Measurements from ENCODE around the gene RNF32.

GRCh38 chr7:156661637-156662036, 21.1 kb downstream of the RNF32 start:
- no peak for TF ChIP-seq EZH2 (IDR thresholded peaks at IDR 0.05; ENCODE audit: borderline replicate concordance, low read depth, low read length, poor library complexity, severe bottlenecking)
- TF ChIP-seq, protein P1, sequence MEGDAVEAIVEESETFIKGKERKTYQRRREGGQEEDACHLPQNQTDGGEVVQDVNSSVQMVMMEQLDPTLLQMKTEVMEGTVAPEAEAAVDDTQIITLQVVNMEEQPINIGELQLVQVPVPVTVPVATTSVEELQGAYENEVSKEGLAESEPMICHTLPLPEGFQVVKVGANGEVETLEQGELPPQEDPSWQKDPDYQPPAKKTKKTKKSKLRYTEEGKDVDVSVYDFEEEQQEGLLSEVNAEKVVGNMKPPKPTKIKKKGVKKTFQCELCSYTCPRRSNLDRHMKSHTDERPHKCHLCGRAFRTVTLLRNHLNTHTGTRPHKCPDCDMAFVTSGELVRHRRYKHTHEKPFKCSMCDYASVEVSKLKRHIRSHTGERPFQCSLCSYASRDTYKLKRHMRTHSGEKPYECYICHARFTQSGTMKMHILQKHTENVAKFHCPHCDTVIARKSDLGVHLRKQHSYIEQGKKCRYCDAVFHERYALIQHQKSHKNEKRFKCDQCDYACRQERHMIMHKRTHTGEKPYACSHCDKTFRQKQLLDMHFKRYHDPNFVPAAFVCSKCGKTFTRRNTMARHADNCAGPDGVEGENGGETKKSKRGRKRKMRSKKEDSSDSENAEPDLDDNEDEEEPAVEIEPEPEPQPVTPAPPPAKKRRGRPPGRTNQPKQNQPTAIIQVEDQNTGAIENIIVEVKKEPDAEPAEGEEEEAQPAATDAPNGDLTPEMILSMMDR (conservative IDR thresholded peaks at IDR 0.05; ENCODE audit: low read depth, low read length): no peak

Data from A673 (cell line).